SKM-1 treated with dmso at 0.1 percent for 144 hours (cell line): ENCODE results near the gene TMEM37.

Experiments
- DNase-seq: peaks from one replicate; lab custom pipeline; 2025; ENCODE audit not compliant: unreplicated experiment; lab: John Stamatoyannopoulos, UW

TMEM37 gene

DNA sequence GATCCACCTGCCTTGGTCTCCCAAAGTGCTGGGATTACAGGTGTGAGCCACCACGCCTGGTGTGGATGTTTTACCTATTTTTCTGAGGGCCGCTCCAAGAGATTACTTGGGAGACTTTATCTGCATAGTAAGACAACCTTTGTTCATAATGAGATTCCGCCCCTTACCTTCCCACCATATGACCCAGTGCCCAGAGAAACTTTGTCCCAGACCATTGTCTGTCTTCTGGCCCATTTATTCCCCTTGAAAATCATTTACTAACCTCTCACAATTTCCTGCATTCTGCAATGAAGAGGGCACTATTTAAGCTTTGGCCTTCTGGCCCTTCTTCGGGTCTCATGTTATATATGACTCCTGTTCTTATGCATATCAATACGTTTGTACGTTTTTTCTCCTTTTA, 13.7 kb upstream of the TMEM37 start:
- no peak for DNase-seq

DNA sequence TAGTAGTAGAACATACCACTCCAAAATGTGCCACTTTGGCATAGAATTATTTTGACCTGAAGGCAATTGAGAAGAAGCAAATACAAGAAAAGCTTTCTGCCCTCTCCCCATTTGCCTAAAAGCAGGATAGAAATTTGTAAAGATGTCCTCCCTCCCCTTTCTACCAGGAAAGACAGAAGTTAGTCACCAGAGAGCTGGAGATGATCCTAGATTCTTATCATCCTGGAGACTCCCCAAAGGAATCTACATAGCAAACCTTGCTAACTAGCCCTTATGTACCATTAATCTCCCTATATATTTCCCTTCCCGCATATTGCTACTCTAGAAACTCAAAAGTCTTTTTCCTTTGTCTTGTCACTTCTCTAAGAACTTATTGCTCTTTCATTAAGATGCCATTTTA, 12.6 kb upstream of the TMEM37 start:
- no peak for DNase-seq

DNA sequence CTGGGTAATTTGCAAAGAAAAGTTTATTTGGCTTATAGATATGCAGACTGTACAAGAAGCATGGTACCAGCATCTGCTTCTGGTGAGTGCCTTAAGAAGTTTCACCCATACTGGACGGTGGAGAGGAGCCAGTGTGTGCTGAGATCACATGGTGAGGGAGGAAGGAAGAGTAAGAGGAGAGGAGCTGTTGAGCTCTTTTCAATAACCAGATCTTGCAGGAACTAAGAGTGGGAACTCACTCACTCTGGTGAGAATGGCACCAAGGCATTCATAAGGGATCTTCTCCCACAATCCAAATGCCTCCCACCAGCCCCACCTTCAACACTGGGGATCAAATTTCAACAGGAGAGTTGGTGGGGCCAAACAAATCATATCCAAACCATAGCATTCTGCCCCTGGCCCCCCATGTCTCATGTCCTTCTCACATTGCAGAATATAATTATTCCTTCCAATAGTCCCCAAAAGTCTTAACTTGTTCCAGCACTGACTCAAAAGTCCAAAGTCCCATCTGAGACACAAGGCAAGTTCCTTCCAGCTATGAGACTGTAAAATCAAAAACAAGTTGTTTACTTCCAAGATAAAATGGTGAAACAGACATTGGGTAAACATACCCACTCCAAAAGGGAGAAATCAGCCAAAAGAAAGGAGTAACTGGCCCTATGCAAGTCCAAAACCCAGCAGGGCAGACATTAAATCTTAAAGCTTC, 11.7 kb upstream of the TMEM37 start:
- no peak for DNase-seq

DNA sequence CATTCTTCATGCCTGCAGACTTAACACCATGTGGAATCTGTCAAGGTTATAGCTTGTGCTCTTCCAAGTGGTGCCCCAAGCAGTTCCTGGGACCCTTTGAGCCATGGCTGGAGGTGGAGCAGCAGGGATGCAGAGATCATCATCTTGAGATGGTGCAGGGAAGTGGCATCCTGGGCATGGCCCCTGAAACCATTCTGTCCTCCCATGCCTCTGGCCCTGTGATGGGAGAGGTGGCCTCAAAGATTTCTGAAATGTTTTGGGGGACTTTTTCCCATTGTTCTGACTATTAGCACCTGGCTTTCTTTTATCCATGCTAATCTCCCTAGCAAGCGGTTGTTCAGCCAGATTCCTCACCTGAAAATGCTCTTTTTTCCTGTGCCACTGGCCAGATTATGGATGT, 10.3 kb upstream of the TMEM37 start:
- no peak for DNase-seq

DNA sequence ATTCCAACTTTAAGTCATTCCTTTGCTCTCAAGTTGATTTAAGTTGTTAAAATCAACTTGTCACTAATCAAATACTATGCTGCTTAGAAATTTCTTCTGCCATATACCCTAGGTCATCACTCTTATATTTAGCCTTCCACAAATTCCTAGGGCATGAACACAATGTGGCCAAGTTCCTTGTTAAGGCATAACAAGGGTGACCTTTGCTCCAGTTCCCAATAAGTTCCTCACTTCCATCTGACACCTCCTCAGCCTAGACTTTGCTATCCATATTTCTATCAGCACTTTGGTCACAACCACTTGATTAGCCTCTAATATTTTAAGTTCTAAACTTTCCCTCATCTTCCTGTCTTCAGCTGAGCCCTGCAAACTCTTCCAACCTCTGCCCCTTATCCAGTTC, 9.9 kb upstream of the TMEM37 start:
- DNase-seq, result no peak

DNA sequence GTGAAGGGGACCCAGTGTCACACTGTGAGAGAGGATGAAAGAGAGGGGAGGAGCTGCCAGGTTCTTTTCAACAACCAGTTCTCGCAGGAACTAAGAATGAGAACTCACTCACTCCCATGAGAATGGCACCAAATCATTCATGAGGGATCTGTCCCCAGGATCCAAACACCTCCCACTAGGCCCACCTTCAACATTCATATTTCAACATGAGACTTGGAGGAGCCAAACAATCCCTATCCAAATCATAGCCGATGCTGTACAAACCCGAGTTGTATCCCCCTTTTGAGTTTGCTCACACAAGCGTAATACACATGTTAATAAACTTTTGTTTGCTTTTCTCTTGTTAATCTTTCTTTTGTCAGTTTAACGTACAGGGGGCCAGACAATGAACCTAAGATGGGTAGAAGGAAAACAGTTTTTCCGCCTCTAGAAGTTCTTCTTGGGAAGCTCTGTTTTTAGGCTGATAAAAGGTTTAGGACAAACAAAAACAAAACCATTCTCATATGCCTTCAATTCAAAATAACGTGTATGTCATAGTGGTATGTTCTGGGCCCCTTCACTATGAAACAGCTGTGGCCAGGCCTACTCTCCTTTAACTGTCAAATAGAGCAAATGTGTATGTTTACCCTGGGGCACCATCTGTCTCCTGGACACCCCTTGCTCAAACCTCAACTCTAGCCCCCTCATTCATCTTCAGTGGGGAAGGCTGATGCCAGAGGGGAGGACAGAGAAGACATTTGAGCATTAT, 9.1 kb upstream of the TMEM37 start:
- DNase-seq, result no peak

DNA sequence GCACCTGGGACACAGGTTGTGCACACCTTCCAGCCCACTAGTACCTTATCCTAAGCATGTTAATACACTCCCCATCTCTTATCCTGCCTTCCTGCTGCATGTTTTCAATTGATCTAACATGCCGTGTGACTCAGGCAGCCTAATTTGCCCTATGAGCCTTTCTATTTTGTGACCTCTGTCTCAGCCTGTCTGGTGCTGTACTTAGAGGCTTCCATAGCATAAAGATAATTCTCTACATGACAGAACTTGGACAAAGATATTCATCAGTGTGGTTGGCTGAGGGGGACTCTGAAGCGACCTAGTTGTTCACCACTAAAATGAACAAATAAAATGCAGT, 8.6 kb upstream of the TMEM37 start:
- DNase-seq, result no peak

DNA sequence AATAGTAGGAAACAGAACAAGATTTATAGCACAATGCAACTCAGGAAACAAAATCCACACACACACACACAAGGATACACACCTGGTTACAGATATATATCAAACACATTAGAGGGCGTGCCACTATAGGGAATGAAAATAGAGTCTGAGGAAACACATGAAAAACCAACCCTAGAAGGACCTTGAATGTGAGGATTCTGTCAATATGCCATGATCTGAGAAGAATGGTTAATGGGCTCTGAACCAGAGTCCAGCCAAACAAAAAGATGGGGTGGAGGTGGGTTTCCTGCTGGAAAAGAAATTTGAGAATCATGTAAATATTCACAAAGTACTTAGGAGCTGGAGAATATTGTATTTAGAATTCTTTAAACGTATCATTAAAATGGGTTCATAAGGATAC, 7.8 kb upstream of the TMEM37 start:
- DNase-seq, result no peak

DNA sequence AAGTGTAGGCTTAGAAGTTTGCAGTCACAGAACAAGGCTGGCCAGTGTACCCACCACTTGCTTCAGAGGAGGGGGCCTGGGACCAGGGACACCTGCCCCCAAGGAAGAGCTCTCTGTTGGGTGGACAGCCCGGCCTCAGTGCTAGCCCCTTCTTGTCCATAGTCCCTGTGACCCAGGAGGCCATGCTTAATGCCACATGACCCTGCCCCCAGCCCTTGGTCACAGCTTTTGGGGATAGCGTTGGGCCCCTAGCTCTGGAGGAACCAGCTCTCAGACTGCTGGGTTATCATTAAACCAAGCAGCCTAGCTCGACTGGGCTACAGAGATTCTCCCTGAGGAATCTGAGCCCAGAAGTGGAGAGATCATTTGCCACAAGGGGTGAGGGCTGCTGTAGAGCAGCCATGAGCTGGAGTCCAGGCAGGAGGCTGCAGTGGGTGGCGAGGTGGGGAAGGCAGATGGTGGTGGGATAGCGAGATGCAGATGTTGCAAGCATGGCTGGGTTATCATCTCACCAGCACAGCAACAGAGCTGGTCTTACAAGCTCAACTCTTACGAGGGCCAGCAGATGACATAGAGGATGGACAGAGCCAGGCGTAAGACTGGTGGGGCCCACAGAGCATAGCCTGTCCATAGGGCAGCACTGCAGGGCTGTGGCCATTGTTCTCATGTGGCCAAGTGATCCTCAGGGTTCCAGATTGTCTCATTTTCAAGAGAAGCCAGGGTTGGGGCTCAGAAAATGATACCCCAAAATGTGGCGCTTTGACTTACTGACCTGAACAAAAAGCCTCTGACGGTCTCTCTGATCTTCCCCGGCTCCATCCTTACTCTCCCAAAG, 7.2 kb upstream of the TMEM37 start:
- no peak for DNase-seq

DNA sequence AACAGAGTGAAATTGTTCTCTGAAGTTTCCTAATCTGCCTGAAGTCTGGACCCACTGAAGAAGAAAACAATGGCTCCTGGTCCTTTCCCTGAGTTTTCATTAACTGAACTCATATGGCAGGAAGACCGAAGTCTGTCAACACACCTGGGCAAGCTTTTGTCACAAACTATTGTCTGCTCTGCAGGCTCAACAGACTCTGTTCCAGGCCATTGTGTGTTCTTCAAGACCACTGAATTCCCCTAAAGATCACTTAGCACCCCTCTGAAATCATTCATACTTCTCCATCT, 6.6 kb upstream of the TMEM37 start:
- DNase-seq, result no peak

DNA sequence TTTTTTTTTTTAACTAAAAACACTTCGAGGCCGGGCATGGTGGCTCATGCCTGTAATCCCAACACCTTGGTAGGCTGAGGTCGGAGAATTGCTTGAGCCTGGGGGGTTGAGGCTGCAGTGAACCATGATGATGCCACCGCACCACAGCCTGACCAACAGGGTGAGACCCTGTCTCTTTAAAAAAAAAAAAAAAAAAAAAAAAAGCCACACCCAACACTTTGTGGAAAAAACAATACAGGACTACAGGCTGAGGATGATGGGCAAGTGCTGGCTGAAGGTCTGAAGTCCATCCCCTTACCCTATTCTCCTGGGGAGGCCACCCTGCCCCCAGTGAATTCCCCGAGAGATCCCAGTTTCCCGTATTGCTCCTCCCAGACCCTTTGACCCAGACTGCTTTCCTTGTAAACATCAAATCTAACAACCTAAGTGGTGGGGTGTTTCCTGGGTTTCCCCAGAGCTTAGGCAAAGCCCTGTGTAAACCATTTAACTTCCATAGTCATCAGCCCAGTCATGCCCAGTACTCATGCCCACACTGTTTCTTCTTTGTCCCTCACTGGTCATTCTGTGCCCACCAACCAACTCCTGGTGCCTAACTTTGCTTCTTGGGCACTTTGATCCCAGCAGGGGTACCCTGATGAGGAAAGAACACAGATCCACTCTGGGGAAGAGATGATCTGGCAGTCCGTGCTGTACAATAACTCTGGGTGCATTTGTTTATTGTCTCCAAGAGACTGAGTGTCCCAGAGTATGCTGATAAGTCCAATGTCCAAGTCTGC, 5.8 kb upstream of the TMEM37 start:
- DNase-seq, result no peak

DNA sequence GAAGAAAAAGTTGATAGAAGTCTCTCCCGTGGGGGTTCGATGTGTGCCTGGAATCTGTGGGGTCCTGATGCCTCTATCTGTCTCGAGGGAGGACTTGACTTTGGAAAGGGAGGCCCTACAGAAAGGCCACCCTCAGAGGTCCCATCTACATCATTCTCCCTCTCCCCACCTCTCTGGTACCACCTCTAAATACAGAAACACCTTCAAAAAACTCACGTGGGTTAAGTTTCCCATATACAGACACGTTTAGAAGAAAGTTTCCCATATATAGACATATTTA, 5.3 kb upstream of the TMEM37 start:
- no peak for DNase-seq

DNA sequence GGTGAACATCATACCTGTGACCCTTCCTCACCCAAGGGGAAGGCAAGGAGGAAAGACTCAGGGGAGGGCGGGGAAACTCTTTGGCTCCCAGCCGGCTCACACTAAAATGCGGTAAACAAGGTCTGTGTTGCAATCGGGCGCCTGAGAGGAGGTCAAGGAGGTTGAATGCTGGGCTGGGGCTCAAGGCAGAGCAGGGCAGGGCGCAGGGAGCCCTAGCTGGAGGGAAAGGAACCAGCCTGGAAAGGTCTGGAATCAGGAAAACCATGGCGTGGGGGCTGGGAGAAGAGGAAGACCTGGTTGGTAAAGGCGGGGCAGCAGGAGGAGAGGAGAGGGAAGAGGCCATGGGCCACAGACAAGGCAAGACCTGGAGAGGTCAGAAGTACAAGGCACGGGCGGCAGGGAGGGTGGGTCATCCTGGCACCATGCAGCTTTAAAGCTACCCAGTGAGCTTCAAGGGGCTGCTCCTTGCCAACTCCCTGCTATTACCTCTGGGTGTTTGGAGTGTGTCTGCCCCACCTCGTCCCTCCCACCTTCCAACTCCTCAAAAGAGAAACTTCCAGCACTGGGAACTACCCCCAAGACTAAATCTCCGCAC, 4.8 kb upstream of the TMEM37 start:
- DNase-seq, result peak; percentile 63

DNA sequence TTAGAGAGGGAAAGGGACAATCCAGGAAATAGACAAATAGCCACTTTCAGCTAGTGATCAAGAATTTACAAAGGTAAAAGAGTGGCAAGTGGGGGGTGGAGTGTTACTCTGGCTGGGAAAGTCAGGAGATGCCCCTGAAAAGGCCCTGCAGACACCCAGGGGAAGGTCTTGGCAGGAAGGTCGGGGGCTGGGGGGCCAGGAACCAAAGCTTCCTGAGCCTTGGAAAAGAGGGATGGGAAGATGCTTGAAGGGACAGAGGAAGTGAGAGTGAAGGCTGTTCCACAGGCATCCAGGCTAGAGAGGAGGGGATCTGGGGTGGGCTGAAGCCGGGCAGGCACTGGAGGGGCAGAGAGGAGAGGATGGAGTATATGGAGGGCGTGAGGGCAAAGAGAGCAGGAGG, 3.9 kb upstream of the TMEM37 start:
- DNase-seq, result no peak

DNA sequence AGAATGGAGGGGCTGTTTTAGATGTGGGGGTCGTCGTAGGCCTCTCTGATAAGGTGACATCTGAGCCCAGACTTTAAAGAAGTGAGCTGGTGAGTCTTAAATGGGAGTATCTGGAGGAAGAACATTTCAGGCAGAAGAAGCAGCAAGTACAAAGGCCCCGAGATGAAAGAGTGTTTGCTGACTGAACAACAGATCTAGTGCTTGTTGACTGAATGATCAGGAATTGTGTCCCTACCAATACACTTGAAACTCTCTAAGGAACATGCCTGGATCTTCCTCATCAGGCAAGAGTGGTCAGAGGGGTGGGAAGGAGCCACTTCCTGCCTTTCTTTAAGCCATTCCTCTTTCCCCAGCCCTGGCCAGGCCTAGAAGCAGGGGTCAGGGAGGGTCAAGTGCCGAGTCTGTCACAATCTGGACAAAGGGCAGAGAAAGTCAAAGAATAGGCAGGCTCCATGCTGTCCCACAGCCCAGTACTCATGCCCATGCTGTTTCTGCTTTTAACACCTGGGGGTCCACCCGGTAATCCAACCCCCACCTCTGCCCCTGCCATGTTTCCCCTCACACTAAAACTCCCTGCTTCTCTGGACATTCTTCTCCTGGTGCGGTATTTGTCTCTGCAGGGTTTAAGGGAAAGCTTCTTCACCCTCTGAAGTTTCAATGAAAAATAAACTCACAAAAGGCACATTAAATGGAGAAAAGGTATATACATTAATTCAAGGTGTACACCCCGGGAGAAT, 3.0 kb upstream of the TMEM37 start:
- no peak for DNase-seq

DNA sequence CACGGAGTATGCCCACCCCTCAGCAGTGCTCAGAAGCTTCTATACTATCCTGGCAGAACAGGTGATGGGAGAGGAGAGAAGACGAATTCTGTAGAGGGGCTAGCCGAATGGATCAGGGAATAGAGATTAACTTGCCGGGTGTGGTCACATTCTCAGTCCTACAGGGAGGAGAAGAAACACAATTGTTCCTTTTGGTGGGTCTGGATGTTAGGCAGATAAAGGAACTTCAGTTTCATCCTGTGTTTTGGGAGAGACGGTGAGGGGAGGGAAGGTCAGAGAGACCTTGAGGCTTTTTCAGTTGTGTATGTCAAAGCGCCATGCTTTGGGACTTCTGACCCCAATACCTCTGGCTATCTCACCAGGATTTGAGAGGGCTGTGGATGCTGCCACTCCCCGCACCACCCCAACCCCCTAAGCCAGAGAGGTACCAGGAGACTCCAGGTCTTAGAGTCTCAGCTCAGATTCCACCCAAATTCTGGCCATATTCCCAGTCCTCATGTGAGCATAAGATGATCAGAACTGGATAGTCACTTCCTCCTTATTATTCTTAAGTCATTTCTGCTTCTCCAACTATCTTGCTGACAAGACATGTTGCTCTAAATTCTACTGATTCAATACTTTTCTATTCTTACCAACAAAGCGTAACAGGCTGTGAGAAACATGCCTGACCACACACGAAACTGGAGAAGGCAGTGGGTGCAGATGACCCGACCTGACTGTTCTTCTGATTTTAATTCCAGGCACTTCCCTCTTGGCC, 2.3 kb upstream of the TMEM37 start:
- no peak for DNase-seq

DNA sequence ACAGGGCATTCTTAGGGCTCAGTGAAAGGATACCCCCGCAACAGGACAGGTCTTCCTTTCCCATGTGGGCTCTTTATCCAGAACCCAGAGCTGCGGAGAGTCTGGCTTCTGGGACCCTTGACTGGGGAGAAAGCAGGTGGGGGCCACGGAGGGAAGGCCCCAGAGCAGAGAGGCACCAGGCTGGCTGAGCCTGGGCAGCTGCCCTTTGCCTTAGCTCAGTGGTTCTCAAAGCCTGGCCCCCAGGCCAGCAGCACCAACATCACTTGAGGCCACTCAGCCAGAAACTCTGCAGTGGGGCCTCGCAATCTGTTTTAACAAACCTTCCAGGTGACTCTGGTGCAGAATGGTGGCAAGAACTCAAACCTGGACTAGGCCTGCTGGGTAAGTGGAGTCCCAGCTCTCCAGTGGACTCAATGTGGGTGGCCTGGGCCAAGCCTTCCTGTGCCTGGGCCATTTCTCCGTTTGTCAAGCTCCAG, 1.6 kb upstream of the TMEM37 start:
- DNase-seq, result no peak

DNA sequence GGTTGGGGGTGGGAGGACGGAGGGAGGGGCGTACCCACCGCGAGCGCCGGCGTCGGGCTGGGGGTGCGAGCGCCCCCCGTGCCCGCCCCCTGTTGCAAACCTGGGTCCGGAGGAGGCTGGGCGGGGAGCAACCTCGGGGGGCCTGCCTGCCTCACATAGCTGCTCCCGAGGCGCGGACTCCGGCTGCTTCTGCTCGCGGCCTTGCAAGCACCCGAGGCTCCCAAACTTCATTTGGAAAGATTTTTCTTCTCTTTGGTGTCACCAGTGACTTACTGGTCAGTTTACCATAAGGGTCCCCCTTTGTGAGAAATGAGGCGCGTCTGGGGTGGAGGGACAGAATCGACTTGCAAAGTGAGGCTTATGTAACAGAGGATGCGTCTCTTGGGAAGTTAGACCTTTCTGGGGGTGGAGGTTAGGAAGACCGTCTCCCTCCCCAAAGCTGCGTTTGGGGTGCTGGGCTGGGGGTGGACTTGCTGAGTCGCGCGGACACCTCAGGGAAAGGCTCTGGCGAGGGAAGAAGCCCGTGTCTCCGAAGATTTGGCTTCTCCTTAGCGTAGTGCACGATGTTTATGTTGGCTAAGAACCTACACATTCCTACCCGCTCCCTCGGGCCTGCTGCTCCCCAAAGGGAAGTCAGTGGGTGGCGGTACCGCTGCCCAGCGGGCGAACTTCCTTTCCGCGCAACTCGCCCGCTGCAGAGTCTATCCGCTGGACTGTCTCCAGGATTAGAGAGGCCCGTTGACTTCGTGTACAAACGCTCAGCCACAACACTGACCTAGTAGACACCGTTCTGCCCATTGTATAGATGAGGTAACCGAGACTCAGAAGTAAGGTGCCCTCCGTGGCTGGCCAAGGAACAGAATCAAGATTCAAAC, 559 bp downstream of the TMEM37 start:
- no peak for DNase-seq
